HCT116 (cell line): ENCODE data around the gene PANK1. TPM values are rescaled to one million over a fixed set of nuclear protein-coding genes. Genes with fewer than 3 reads are reported as not detected.
"Not testable (repeated sequence)": the region's sequence is repeated elsewhere in the genome, so short reads cannot be mapped to it uniquely, and the experiment has no call there.

Source experiments
- ATAC-seq: fragments of 200-7000 bp; cut with Tn5 transposase; 2 replicates; pipeline ENCODE4 v1.9.1; 2020; ENCODE audit warnings: mild to moderate bottlenecking, moderate library complexity
- BruUV-seq: library from RNA; stranded (reverse); fragments of 400-500 nt; replicated peaks from 2 replicates; lab custom pipeline; 2021; lab: Mats Ljungman, UMichigan
- CTCF ChIA-PET: fragments of 300-600 bp; sonication (Branson Sonifier 250); formaldehyde crosslinking; loops from one replicate; lab custom pipeline; 2021; ENCODE audit warnings: antibody characterized with exemption; lab: Charles Lee
- POLR2A ChIA-PET: fragments of 300-600, 350-600 bp; sonication (Branson Sonifier 250); formaldehyde crosslinking; loops from one replicate; lab custom pipeline; 2021; ENCODE audit warnings: antibody characterized with exemption; lab: Charles Lee
- RAD21 ChIA-PET, 2 experiments: fragments of 300-600 bp; sonication (Branson Sonifier 250); formaldehyde crosslinking; loops; one replicate each; lab custom pipeline; 2023; ENCODE audit warnings: low total read pairs in 2 of 2; ENCODE audit not compliant: uncharacterized antibody in 2 of 2, unreplicated experiment in 2 of 2, low non-redundant PET in 1 of 2; lab: Charles Lee
- DNase-seq: peaks from one replicate; pipeline ENCODE4 v3.0.0-alpha.2; 2010; ENCODE audit warnings: low read depth, low spot score
- H2AFZ ChIP-seq: fragments of 200-600 bp; shearing (Covaris generic), sonication (generic); 2 replicates; pipeline ENCODE4 v1.6.1; 2017; ENCODE audit warnings: low read depth, mixed run types, mixed read lengths, antibody characterized with exemption, low read length; ENCODE audit not compliant: poor library complexity, severe bottlenecking
- H3K27ac ChIP-seq: 2 replicates; pipeline ENCODE4 v1.5.1; 2012; ENCODE audit warnings: low read depth, low read length
- H3K27me3 ChIP-seq: fragments of 200-600 bp; sonication (generic); 2 replicates; pipeline ENCODE4 v1.6.1; 2016; ENCODE audit warnings: mixed run types, low read length, mixed read lengths; ENCODE audit not compliant: insufficient read depth
- H3K36me3 ChIP-seq, 2 experiments: fragments of 200-500 bp in 1 of 2; fragments of 200-600 bp in 1 of 2; sonication (Bioruptor generic) in 1 of 2; sonication (generic) in 1 of 2; 2 replicates each; pipeline versions ENCODE4 v1.5.1 to v1.6.1; 2014 to 2016; ENCODE audit warnings: low read length in 2 of 2, inconsistent platforms in 1 of 2, mixed read lengths in 1 of 2, mixed run types in 1 of 2; ENCODE audit not compliant: insufficient read depth in 2 of 2, control insufficient read depth in 1 of 2
- H3K4me1 ChIP-seq, 2 experiments: fragments of 200-600 bp in 1 of 2; sonication (generic) in 1 of 2; 2 replicates each; pipeline versions ENCODE4 v1.5.1 to v1.6.1; 2012 to 2017; ENCODE audit warnings: low read length in 2 of 2, inconsistent platforms in 1 of 2, mild to moderate bottlenecking in 1 of 2, mixed read lengths in 1 of 2, mixed run types in 1 of 2, moderate library complexity in 1 of 2; ENCODE audit not compliant: insufficient read depth in 2 of 2, control insufficient read depth in 1 of 2
- H3K4me2 ChIP-seq: fragments of 200-600 bp; sonication (generic); 2 replicates; pipeline ENCODE4 v1.6.1; 2017; ENCODE audit warnings: mixed run types, low read length, mixed read lengths
- H3K4me3 ChIP-seq, 2 experiments: fragments of 200-600 bp in 1 of 2; sonication (generic) in 1 of 2; replicated peaks in 1 of 2; 2 replicates each; pipeline ENCODE4 v1.5.1; 2011 to 2016; ENCODE audit warnings: low read length in 2 of 2, control low read depth in 1 of 2, low read depth in 1 of 2, mild to moderate bottlenecking in 1 of 2, mixed read lengths in 1 of 2, mixed run types in 1 of 2
- H3K79me2 ChIP-seq: fragments of 200-600 bp; sonication (generic); 2 replicates; pipeline ENCODE4 v1.6.1; 2017; ENCODE audit warnings: mild to moderate bottlenecking, mixed run types, low read length, moderate library complexity, mixed read lengths; ENCODE audit not compliant: insufficient read depth
- H3K9ac ChIP-seq: fragments of 200-600 bp; sonication (generic); 2 replicates; pipeline ENCODE4 v1.6.1; 2016; ENCODE audit warnings: low read length, mixed read lengths
- H3K9me2 ChIP-seq: fragments of 200-600 bp; sonication (generic), shearing (Covaris generic); 2 replicates; pipeline ENCODE4 v1.6.1; 2017; ENCODE audit warnings: mixed run types, mild to moderate bottlenecking, moderate library complexity; ENCODE audit not compliant: insufficient read depth
- H3K9me3 ChIP-seq, 2 experiments: fragments of 200-500 bp in 1 of 2; fragments of 200-600 bp in 1 of 2; sonication (Bioruptor generic) in 1 of 2; sonication (generic) in 1 of 2; 2 replicates each; pipeline ENCODE4 v1.6.1; 2014 to 2017; ENCODE audit warnings: low read length in 2 of 2, mixed read lengths in 2 of 2, inconsistent platforms in 1 of 2, low read depth in 1 of 2, mild to moderate bottlenecking in 1 of 2, mixed run types in 1 of 2, moderate library complexity in 1 of 2; ENCODE audit not compliant: control insufficient read depth in 1 of 2, insufficient read depth in 1 of 2
- H4K20me1 ChIP-seq: fragments of 200-600 bp; sonication (generic), shearing (Covaris generic); 2 replicates; pipeline ENCODE4 v1.6.1; 2017; ENCODE audit warnings: mixed run types, mild to moderate bottlenecking, moderate library complexity; ENCODE audit not compliant: insufficient read depth
- CBX3 ChIP-seq: IDR thresholded peaks from 2 replicates; pipeline ENCODE4 v1.6.1; 2012; ENCODE audit warnings: low read depth
- CEBPB ChIP-seq: IDR thresholded peaks from 2 replicates; pipeline ENCODE4 v1.6.1; 2012; ENCODE audit warnings: low read depth
- CTCF ChIP-seq, 3 experiments: fragments of 200-600 bp in 1 of 3; sonication (generic) in 1 of 3; IDR thresholded peaks in 2 of 3; conservative IDR thresholded peaks in 1 of 3; 2 replicates each; pipeline ENCODE4 v1.5.1; 2012 to 2017; ENCODE audit warnings: low read depth in 2 of 3, low read length in 2 of 3, antibody characterized with exemption in 1 of 3, borderline replicate concordance in 1 of 3, control low read depth in 1 of 3, mild to moderate bottlenecking in 1 of 3, mixed read lengths in 1 of 3, mixed run types in 1 of 3, moderate library complexity in 1 of 3; ENCODE audit not compliant: insufficient read depth in 1 of 3
- POLR2AphosphoS5 ChIP-seq: IDR thresholded peaks from 2 replicates; pipeline ENCODE4 v1.6.1; 2011; ENCODE audit warnings: mild to moderate bottlenecking, low read depth, low read length, moderate library complexity
- RAD21 ChIP-seq: IDR thresholded peaks from 2 replicates; pipeline ENCODE4 v1.6.1; 2012; ENCODE audit warnings: low read depth, mild to moderate bottlenecking
- TCF7L2 ChIP-seq: IDR thresholded peaks from 2 replicates; pipeline ENCODE4 v1.7.0; 2011; ENCODE audit warnings: borderline replicate concordance, inconsistent platforms; ENCODE audit not compliant: insufficient read depth, insufficient read length; ENCODE audit errors: extremely low read depth
- ZNF274 ChIP-seq: fragments of 200-500 bp; sonication (Bioruptor generic); IDR thresholded peaks from 2 replicates; pipeline ENCODE4 v1.6.1; 2014; ENCODE audit warnings: mild to moderate bottlenecking, low read depth, low read length, inconsistent platforms
- intact Hi-C: fragments of 100-400 bp; cut with micrococcal nuclease; formaldehyde crosslinking; loops from 2 replicates; pipeline ENCODE4 v1.10.0; 2022
- total RNA-seq: library from RNA; stranded (reverse); gene quantifications from one replicate; pipeline ENCODE4 v1.2.1, GENCODE V29; 2021; ENCODE audit not compliant: unreplicated experiment
- TF ChIP-seq, protein P1 (sequence below): IDR thresholded peaks from 2 replicates; pipeline ENCODE4 v1.6.1; 2012

The PANK1 gene
- total RNA-seq, 1 experiment from 2014 or later: 6.4 TPM

GRCh38 chr10:89621438-89621837, 23.6 kb downstream of the PANK1 start:
- no peak overlapping the region for H3K4me3 ChIP-seq
- H3K9me2 ChIP-seq: no peaks in the 10 kb centered on the region
- H2AFZ ChIP-seq: no peak overlapping the region
- intact Hi-C loops: no loop called here
- no peaks in the 10 kb centered on the region for H3K79me2 ChIP-seq
- POLR2A ChIA-PET: no interaction called here
- H3K27ac ChIP-seq: no peak overlapping the region
- BruUV-seq: no TSS peak
- H3K27me3 ChIP-seq: no peaks in the 10 kb centered on the region
- TF ChIP-seq POLR2AphosphoS5 (no peak), ZNF274 (no peak), TCF7L2 (no peak), CEBPB (no peak), RAD21 (no peak), CTCF (IDR thresholded peaks at IDR 0.05 in 2 of 3, conservative IDR thresholded peaks at IDR 0.05 in 1 of 3; ENCODE audit: borderline replicate concordance in 1 of 3, insufficient read depth in 1 of 3, low read depth in 2 of 3, low read length in 2 of 3) (no peak)
- TF ChIP-seq, protein P1, sequence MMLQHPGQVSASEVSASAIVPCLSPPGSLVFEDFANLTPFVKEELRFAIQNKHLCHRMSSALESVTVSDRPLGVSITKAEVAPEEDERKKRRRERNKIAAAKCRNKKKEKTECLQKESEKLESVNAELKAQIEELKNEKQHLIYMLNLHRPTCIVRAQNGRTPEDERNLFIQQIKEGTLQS: no peak
- TF ChIP-seq, all 23 proteins: peak for 0
- no peaks in the 10 kb centered on the region for H4K20me1 ChIP-seq
- DNase-seq: no peak
- no peak overlapping the region for H3K4me2 ChIP-seq
- H3K4me1 ChIP-seq: no peaks in the 10 kb centered on the region
- no peak overlapping the region for H3K9ac ChIP-seq
- no peaks in the 10 kb centered on the region for H3K9me3 ChIP-seq
- no peak for ATAC-seq
- CTCF ChIA-PET: no interaction called here
- RAD21 ChIA-PET: no interaction called here
- no peaks in the 10 kb centered on the region for H3K36me3 ChIP-seq

DNA sequence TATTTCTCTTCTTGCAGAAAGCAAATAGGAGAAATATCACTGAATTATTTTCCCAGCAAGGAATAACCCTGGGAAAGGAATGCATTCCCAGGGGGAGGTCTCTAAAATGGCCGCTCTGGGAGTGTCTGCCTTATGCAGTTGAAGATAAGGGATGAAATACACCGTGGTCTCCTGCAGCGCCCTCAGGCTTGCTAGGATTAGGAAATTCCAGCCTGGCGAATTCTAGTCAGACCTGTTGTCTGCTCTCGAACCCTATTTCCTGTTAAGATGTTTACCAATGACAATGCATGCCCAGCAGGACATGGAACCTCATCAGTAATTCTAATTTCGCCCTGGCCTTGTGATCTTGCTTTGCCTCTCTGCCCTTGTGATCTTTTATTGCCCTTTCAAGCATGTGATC, 24.7 kb downstream of the PANK1 start:
- intact Hi-C loops, H3K79me2 ChIP-seq, H3K9ac ChIP-seq, H3K4me1 ChIP-seq, BruUV-seq, H3K27ac ChIP-seq, H3K9me3 ChIP-seq, H4K20me1 ChIP-seq, ATAC-seq, DNase-seq, H3K27me3 ChIP-seq, POLR2A ChIA-PET, H3K4me2 ChIP-seq, H3K9me2 ChIP-seq, H2AFZ ChIP-seq, H3K4me3 ChIP-seq, H3K36me3 ChIP-seq, CTCF ChIA-PET, RAD21 ChIA-PET: not testable (repeated sequence)
- peak; percentile 62; the same call in 1 of the 2 replicates for TF ChIP-seq CBX3
